ENCODE results near the gene AGA.

DNA sequence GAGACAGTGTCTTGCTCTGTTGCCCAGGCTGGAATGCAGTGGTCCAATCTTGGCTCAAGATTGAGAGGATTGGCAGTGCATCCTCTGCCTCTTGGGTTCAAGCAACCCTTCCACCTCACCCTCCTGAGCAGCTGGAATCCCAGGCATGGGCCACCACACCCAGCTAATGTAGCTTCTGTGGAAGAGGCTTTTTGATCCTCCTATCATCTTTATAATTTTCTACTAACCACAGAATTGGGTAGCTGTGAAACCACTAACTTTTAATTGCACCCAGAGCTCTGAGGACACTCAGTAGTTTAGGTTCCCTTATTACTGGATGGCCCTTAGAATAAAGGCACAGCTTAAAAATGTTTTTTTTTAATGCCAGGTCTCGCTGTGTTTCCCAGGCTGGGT is 8.9 kb upstream of the AGA start:
- TF ChIP-seq, protein P1, sequence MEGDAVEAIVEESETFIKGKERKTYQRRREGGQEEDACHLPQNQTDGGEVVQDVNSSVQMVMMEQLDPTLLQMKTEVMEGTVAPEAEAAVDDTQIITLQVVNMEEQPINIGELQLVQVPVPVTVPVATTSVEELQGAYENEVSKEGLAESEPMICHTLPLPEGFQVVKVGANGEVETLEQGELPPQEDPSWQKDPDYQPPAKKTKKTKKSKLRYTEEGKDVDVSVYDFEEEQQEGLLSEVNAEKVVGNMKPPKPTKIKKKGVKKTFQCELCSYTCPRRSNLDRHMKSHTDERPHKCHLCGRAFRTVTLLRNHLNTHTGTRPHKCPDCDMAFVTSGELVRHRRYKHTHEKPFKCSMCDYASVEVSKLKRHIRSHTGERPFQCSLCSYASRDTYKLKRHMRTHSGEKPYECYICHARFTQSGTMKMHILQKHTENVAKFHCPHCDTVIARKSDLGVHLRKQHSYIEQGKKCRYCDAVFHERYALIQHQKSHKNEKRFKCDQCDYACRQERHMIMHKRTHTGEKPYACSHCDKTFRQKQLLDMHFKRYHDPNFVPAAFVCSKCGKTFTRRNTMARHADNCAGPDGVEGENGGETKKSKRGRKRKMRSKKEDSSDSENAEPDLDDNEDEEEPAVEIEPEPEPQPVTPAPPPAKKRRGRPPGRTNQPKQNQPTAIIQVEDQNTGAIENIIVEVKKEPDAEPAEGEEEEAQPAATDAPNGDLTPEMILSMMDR (IDR thresholded peaks at IDR 0.05 in 2 of 3, conservative IDR thresholded peaks at IDR 0.05 in 1 of 3; ENCODE audit: control insufficient read depth in 2 of 3, extremely low read depth in 1 of 3, insufficient read depth in 1 of 3, low read depth in 3 of 3, low read length in 3 of 3): no peak
- no peak for TF ChIP-seq NFIC (IDR thresholded peaks at IDR 0.05; ENCODE audit: low read depth, low read length)
- no peak for TF ChIP-seq CHD2 (IDR thresholded peaks at IDR 0.05; ENCODE audit: borderline replicate concordance, low read depth, low read length)
- no peak for TF ChIP-seq NR2F1 (conservative IDR thresholded peaks at IDR 0.05)
